NCI-H128 (cell line): ENCODE results near the gene TRAIP.
"Not testable (repeated sequence)": the region's sequence is repeated elsewhere in the genome, so short reads cannot be mapped to it uniquely, and the experiment has no call there.

Source experiments
- DNase-seq: peaks from one replicate; lab custom pipeline; 2025; ENCODE audit not compliant: unreplicated experiment; lab: John Stamatoyannopoulos, UW

Gene TRAIP, protein sequence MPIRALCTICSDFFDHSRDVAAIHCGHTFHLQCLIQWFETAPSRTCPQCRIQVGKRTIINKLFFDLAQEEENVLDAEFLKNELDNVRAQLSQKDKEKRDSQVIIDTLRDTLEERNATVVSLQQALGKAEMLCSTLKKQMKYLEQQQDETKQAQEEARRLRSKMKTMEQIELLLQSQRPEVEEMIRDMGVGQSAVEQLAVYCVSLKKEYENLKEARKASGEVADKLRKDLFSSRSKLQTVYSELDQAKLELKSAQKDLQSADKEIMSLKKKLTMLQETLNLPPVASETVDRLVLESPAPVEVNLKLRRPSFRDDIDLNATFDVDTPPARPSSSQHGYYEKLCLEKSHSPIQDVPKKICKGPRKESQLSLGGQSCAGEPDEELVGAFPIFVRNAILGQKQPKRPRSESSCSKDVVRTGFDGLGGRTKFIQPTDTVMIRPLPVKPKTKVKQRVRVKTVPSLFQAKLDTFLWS

DNA sequence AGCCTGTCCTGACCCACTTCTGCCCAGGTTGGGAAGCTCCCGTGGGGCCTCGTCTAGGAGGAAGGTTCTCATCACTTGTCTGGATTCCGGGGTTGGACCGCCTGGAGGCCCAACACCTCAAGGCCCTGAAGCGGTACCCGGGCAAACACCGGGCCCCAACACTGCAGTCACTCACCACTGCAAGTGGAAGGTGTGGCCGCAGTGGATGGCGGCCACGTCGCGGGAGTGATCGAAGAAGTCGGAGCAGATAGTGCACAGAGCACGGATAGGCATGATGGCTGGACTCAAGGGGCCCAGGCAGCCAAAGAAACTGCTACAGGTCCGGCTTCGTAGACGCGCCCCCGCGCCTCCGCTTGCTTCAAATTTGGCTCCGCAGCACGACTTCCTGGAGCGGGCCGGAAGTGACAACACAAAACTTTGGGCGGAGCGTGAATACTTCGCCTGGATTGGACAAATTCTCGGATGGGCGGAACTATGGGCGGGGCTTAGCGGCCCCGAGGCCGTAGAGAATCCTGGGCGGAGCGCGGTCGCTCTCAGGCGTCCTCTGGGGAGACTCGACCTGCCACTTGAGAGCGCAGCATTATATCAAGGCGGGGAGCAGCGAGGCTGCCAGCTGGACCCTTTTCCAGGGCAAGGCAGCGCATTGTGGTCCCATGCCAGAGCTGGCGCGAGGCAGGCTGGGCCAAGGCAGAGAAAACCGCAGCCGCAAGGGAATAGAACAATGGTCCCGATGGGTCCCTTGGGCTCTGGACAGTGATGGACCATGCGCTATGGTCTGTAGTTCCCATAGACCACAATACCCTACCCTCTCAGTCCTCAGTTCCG, at the start of gene TRAIP:
TRAIP (minus strand) TSS at position 384 of the 825 bp plus-strand sequence; CDS start at position 273, 111 bp downstream.
- peak; percentile 97 for DNase-seq

DNA sequence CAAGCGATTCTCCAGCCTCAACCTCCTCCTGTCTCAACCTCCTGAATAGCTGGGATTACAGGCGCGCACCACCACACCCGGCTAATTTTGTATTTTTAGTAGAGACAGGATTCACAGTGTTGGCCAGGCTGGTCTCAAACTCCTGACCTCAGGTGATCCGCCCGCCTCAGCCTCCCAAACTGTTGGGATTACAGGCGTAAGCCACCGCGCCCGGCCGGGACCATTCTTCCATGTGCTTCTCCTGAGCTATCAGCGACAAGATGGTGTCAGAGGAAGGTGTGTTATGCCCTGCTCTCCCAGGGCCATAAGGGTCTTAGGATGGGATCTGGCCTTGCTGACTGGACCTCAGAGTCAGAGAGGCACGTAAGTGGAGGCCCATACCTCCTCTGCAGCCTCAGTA, 48.1 kb upstream of the TRAIP start:
- not testable (repeated sequence) for DNase-seq

DNA sequence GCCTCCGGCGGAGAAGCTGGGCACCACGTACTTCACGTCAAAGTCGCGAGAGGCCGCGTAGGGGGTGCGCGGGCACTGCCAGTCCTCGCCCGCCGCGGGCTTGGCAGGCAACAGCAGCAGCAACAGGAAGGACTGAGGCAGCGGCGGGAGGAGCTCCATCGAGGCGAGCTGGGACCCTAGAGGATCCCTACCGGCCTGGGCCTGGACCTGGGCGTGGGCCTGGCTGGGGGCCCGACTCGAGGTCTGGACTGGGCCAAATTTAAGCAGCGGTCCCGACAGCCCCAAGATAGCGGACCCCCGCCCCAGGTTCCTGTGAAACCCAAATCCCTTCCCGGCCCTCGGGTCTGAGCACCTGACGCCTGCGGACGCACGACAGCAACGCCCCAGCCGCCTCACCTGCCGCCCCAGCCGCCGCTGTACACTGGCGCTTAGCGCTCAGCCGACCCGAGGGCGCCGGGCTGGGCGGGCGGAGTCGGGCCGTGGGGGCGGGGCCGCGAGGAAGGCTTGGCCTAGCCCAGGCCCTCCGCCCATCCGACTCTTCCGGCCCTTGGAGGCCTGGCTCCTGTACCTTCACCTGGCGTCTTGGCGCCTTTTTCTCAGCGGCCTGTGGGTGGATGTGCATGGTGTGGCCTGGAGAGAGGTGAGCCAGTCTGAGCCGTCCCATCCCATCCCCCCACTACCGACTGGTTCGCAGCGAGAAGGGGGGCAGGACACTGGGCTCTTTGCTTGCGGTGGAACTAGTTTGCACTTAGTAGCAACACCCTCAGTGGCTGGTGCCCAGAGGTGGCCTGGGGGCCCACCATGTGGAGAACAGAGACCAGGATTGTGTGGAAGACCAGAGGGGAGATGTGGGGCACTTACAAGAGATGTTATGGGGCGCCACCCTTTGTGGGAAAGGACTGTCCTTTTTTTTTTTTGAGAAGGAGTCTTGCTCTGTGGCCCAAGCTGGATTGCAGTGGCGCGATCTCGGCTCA, 47.4 kb upstream of the TRAIP start, which contains the start of gene MST1R:
MST1R (minus strand) TSS at position 423 of the 974 bp plus-strand sequence; CDS start at position 159, 264 bp downstream.
- no peak for DNase-seq

DNA sequence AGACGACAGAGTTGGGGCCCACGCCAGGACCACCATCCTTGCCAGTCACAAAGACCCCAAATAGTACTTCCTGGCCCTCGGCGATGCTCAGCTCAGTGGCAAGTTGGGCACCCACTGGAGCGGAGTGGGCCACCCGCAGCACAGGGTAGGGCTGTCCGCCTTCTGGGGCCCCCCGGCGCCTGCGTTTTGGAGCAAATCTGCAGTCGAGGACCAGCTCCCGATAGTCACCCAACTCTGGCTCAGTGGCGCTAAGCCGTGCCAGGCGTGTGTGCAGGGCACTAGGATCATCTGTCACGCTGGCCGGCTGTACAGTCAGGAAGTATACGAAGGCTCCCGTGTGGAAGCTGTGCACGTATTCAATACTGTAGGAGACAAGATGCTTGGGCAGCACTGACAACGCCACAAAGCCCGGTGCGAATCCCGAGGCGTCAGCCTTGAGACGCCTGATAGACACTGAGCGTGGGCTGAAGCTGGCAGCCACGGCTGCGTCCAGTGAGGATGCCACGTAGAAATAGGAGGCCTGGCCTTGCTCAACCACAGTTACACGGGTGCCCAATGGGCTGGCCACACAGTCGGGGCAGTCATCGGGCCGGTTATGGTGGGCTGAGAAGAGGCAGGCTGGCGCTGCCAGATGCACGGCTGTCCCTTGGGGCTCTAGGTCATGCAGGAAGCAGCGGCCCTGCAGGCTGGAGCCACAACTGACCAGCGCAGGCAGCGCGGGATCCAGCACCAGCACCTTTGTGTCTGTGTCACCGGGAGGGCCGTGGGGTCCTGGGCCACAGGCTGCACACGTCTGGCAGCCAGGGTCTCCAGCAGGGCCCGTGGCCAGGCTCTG, 46.4 kb upstream of the TRAIP start:
- no peak for DNase-seq

DNA sequence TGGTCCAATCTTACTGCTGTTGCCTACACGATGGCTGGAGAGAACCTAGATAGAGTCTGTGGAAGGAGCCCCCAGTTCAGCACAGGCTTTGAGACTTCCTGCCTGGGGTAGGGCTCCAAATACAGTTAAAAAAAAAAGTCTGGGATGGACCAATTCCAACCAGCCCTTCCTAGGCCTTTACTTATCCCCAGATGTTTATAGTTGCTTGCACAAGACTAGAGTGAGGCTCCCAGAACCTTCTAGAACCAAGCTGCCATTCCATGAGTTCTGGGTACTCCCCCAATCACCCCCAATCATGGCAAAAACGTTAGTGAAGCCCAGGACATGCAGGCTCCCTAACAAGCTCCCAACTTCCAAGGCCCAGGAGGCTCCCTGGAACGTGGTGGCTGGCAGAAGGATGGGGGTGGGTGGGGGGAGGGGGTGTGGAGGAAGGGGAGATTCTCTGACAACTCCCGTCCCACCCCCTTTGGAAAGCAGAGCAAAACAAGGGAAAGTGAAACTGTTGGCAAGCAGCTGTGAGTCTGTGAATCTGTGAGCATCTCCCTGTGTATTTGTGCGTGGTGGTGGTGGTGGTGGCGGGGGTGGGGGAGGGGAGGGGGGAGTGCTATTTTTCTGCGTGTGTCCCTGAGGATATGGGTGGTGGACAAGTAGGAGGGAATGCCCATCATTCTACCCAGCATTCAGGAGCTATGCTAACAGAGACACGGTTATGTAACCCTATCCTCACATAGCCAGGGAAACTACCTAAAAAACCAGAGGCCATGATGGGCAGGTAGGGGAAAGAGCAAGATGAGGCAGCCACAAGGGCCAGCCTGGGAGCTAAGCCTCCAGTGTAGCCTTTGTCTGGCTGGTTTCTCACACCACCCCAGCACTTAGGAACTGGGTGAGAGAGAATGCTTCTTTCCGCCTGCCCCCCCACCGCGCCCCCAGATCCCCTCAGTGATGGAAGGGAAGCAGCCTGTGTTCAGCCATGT, 45.3 kb upstream of the TRAIP start:
- no peak for DNase-seq

DNA sequence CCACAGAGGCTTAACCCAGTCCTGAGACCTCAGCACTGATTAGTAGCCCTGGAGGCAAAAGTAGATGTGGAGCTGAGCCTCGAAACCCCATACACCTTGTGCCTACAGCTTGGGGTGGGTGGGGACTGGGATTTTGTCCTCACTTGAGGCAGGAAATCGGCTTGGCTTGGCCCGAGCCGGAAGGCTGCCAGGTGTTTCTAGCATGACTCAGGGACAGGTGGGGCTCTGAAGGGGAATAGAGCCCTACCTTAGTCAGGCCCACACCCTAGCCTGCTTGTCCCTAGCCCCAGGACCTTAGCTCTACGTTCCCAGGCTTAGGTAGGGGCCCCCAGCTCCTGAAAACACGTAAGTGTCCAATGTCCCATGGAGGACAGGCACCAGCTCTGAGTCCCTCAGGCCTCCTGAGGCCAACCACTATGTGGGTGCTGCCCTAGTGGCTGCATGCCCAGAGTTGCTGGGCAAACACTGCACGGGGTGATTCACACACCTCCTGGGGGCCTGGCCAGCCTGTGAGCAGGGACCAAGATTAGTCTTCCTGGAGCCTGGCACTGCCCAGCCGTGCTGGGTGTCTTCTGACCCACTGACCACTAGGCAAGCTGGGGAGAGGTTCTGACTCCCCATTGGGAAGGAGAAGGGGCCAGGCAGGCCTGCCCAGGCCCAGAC, 44.3 kb upstream of the TRAIP start:
- DNase-seq: no peak

DNA sequence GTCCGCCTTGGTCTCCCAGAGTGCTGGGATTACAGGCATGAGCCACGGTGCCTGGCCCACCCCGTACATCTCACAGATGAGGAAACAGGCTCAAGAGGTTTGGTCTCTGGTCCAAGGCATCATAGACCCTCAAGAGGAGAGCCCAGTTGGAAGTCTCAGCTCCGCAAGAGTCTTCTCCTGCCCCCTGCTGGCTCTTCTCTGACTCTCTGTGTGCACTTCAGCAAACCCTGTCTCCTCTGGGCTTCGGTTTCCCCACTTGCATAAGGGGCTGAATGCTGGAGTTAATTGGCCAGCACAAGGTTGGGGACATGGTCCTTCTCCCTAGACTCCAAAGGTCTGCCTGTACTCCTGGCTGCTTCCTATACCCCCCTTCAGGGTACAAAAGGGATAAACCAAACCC, 43.5 kb upstream of the TRAIP start:
- DNase-seq: no peak

DNA sequence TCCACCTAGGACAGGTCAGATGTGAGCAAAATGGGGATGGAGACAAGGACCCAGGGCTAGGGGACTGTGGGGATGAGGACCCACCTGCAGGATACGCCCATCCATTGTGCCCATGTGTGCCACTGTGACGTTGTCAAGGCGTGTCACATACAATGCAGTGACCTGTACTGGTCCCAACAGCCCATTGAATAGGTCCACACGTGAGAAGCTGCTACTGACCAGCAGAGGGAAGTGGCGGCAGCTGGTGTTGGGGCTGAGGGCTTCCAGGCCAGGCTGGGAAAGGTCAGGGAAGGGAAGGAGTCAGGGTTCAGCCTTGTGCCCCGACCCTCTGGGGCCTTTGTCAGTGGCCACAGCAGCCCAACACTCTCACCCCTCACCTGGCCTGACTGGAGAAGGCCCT, 42.6 kb upstream of the TRAIP start:
- no peak for DNase-seq

DNA sequence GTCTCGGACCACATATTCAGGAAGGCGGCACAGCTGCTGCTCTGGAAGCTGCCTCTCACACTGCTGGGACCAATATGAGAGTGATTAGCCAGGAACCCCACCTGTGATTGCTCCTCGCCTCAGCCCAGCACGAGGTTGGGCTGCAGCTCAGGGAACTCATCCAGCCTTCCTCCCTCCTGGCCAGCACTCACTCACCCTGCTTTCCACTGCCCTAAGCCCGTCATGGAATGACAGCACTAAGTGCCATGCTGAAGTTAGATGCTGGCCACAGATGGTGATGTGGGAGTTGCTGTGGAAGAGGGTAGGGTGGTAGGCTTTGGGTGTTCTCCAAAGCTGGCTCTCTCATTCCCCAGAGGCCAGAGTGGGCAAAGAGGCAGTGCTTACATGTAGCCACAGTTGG, 40.0 kb upstream of the TRAIP start:
- no peak for DNase-seq

DNA sequence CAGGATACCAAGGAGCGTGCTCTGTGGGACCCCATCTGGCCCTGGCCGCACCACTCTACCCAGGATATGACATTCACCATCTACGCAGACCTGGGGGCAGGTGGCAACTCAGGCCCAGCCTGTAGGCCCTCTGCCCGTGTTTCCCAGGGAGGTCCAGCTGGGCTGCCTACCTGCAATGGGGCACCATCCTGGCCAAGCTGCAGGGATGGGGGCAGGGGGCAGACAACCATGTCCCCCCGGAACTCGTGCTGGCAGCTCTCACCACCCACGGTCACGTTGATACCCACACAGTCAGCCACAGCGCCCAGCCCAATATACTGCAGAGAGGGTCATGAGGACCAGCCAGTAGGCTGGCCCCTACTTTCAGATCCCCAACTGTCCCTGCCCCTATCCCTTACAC, 39.4 kb upstream of the TRAIP start:
- DNase-seq: no peak

DNA sequence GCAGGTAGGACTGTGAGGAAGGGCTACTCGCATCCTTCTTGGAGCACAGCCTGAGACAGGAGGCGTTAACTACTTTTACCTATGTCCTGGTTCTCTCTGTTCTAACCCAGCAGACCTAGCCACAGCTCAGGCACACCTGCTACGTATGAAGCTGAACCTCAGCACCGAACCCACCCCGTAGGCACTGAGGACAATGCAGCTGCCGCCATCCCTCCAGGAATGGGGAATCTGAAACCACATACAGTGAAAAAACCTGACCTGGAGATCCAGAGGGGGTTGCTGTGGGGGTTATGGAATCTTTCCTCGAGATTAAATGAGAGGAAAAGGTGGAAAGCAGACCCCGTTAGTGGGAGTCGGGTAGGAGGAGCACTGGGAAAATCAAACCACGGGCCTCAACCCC, 32.9 kb upstream of the TRAIP start:
- no peak for DNase-seq

DNA sequence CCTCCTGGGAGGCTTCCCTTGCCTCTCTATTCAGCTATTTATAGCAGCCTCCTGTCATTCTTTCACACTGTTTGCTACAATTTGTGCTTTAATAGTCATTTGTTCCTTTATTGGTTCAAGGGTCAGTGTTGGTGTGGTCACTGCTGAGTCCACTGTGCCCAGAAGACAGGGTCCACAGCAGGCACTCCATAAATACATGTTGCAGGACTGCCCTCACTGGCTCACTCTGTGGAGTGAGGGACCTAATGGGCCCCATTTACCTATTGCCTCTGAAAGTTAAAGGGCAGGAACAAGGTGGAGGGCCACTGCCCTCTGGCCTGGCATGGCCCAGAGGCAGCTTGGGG, 30.5 kb upstream of the TRAIP start:
- no peak for DNase-seq

DNA sequence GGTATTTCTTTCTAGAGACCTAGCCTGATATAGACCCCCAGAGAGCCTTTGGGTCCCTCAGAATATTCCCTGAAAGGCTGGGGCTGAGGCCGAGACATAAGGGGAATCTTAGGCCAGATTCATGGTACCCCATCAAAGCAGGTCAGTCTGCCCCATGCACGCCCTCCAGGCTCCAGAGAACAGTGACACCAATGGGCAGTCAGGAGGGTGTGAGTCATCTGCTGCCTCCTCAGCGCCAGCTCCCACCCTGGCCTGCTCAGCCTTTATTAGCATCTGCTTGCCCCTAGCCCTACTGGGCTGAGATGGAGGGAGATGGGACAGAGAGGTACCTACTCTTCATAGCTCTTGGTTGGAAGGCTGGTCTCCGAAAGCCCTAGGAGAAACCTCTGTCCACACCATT, 27.6 kb upstream of the TRAIP start:
- no peak for DNase-seq

DNA sequence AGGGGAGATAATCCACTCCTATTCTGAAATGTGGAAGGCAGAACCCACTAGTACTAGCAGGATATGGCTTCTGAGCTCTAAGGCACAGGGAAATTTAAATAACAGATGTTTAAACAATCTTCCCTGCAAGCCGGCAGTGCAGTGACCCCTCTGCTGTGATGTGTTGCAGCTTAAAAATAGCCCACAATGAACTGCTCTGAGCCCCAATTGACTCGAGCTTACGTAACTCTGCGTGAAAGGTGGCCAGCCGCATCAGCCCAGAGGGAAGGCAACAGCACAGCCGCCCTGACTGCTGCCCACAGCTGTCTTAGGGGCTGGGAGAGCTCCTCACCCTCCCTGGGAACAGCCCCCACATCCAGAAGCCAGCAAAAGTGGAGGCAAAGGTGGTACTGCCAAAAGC, 25.8 kb upstream of the TRAIP start:
- DNase-seq: no peak

DNA sequence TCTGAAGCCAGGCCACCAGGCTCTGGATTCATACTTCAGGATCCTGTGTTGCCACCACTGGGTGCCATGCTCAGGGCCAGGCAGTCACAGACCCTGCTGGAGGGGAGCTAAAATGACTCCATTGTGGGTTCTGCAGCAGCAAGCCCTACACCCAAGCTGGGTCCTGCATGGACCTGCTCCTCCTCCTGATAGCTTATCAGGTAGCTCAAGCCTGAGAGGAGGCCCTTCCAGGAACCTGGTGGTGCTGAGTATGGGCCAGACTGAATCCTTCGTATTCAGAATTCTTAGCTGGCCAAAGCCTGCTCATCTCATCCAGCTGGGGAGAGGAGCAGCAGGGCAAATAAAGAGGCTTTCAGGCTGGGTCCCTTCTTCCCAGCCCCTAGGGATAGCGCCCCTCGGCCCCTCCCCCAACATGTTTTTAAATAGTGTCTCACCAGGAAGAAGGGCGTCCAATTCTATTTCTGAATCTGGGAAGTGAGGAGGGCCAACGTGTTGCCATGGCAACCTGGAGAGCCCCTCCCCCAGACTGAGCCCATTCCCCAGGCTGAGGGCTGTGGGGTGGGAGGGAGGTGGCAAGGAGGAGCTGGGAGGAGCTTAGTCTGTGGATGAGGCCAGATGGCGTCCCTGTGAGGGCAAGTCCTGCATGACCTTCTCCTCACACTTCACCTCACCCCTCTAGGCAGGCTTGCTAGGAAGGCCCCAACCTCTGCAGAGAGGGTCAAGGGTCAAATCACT, 24.4 kb upstream of the TRAIP start:
- no peak for DNase-seq

DNA sequence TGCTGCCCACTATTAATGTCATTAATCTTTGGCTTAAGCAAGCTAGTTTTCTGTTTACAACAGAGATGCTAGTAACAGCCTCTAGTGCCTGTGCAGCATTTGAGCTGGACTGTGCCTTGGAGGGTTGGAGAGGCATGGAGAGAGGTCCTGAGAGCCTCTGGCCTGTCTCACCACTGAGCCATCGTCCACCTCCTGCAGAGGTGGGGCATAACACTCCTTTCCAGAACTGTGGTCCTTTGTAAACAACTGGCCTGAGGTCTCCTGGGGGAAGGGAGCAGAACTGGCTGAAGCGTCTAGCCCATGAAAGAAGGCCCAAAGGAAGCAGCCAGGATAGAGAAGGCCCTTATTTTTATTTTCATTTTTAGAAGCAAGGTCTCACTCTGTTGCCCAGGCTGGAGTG, 23.4 kb upstream of the TRAIP start:
- DNase-seq: no peak

DNA sequence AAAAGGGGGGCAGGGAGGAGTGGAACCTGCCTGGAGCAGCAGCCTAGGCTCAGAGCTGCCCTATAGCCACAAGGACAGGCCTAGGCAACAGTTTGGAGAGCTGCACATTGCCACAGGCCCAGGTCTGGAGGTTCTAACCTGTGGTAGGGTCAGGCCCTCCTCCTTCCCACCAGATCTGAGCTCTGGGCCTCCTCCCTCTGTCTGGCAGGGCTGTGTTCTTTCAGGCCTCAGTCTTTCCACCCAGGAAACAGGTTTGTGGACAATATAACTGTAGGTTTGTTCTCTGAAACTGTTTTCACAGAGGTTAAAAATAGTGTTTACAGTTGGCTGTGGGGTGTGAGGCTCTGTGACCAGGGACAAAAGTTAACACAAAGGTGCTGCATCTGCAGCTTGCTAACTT, 22.3 kb upstream of the TRAIP start:
- DNase-seq: no peak

DNA sequence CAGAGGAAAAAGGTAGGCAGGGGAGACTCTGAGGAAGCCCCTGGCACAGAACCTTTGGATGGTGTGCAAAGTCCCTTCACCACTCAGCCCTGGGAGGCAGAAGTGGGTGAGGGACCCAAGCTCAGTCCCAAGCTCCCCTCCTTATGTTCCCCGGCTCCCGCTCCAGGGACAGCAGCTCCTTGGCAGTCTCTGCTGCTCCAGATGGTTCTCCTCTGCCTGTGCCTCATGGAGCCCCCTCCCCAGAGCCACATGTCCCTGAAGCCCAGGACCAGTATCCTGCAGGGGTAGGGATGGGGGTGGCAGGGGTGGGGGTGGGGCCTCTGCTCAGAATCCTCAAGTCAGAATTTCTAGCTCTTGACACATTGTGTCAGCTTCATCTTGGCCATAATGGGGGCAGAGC, 21.4 kb upstream of the TRAIP start:
- no peak for DNase-seq
